GM21447 (cell line): Measurements from ENCODE around the gene XIRP2.

Experiments
- ATAC-seq: cut with Tn5 transposase; IDR thresholded peaks from one replicate; pipeline ENCODE4 v1.9.1; 2021; ENCODE audit not compliant: unreplicated experiment

Gene XIRP2

DNA sequence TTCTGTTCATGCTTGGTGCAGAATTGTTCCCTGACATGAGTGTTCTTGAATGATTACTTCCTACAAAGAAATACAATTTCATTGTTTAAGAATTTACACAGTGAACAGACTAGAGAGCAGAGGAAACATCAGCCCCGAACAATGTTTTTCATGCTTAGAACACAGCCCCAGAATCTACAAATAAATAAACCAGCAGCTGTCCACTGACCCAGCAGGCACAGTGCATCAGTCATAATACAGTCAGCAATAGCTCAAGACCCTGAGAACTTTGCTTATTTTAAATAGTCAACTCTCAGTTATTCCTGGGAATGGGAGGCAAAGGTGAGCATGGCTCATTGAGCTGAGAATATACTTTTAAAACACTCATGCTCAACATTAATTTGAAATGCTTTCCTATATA, 38.4 kb downstream of the XIRP2 start:
- ATAC-seq = no peak

DNA sequence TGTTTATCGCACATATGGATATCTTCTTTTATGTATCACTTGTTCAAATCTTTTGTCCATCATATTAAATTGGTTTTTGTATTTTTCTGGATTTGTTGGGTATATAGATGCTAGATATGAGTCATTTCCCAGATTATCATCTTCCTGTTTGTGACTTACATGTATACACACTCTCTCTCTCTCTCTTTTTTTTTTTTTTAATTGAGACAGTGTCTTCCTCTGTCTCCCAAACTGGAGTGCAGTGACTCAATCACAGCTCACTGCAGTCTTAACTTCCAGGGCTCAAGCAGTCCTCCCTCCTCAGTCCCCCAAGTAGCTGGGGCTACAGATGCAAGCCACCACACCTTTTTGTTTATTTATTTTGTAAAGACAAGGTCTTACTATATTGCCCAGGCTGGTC, 43.8 kb downstream of the XIRP2 start:
- no peak for ATAC-seq

DNA sequence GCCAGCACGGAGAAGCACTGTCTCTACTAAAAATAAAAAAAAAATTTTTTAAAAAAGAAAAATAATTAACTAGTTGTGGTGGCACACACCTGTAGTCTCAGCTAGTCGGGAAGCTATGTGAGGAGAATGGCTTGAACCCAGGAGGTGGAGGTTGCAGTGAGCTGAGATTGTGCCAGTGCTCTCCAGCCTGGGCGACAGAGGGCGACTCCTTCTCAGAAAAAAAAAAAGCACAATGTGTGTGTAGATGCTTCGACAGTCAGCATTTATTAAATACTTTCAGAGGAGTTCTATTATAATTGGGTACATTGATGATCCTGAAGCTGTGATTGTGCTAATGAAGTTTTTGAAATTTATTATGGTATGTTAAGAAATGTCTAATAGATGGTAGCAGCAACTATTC, 46.5 kb downstream of the XIRP2 start:
- no peak for ATAC-seq

DNA sequence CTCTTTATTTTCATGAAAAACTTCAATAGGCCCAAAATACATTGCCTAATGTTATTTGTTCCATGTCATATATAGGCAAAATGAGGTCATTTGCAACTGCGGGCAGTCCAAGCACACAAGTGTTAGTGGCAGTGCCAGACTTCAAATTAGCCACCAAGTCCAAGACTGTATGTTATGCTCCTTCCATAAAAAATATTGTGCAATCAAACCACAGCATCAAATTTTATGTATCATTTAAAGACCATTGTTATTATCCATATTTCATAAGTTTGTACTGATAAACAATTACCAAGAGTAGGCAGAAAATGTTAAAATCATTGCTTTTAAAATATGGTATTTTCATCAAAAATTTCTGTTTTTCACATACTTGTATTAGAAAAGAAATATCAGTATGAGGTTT, 54.1 kb downstream of the XIRP2 start:
- ATAC-seq = no peak

DNA sequence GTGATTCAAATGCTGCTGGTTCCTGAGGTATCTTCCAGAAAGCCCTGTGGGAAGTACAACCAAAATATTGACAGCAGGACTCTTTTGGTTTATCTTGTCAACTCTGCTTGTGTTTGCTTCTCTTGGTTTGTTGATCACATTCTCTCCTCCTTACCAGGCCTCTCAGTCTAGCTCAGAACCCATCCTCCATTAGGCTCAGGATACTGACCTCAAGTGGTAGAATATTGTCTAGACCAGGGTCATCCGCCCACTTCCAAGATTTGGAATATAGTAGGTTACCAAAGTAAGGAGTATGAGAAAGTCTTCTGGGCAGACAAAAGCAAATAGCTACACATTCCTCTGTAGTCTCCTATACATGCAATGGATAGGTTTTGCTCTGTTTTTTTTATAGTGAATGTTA, 56.6 kb downstream of the XIRP2 start:
- no peak for ATAC-seq

DNA sequence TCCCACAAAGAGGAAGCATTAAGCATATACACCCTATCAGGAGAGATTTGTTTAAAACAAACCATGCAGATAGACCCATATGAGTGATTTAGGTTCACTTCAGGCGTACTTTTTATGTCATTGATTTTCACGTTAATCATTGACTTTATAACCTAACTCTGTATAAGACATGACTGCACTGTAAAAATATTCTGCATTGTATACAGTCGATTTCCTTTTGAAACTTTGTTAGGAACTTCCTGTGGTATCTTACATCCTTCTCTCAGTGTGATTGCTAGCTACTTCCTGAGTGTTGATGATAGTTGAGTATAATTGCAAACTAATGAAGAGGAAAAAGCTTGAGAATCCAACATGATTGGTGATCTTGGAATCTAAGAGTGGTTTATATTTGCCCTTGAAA, 69.4 kb downstream of the XIRP2 start:
- no peak for ATAC-seq

DNA sequence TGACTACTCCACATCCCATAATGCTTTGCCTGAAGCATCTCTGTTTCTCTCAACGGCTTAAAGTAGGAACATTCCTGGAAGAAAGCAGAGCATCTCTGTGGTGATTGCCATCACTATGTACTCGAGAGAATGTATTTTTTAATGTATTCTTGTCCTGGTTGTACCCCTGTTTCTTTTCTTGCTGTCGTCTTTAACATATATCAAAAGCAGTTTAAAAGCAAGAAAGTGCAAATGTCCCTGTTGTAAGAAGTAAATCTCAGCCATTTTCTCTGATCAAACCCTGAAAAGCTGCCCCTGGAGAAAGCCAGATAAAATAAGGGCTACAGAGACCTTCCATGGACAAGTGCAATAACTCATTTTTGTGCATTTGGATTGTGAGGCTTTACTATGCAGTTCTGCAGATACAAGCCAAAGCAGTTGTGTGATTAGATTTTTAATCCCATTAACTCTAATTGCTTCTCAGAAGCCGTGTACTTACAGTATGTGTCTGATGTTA, 70.8 kb downstream of the XIRP2 start:
- ATAC-seq = no peak

DNA sequence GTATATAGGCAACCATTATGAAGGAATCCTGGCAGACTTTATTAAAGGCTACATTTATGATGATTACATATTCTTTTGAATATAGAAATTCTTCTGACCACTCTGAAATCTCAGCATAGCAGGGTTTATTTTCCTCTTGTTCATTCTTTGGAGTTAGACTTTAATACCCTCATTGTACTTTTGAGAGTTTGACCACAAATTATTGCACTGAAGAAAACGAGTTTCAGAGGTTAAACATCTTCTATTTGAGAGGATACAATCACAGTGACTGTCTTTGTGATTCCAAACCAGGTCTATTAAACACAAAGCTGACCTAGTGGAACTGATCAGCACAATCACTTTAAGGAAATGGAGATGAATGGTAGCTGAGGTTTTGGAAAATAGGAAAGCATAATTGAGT, 71.3 kb downstream of the XIRP2 start:
- ATAC-seq = no peak

DNA sequence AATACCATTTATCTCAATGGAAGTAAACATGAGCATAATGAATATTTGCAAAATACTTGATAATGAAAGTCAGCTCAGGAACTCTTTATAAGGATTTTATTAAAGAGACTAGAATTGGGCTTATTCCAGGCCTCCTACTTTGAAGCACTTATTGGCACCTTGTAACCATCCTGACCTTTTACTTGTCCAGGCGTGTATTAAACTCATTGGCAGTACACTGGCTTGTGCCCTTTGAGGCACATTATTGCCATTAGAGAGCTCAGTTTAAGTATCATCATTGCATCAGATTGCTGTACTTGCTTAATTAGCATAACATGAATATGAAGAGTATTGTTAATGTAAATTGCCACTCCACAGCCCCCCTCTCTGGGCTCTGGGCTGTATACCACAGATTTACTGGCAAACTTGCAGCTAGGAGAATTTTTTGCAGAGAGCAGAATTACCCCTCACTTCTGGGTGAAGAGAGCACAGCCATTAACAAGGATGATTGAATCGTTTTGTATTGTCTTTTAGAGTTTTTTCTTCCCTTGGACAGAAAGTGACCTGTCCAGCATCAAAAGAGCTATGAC, 72.5 kb downstream of the XIRP2 start:
- no peak for ATAC-seq

DNA sequence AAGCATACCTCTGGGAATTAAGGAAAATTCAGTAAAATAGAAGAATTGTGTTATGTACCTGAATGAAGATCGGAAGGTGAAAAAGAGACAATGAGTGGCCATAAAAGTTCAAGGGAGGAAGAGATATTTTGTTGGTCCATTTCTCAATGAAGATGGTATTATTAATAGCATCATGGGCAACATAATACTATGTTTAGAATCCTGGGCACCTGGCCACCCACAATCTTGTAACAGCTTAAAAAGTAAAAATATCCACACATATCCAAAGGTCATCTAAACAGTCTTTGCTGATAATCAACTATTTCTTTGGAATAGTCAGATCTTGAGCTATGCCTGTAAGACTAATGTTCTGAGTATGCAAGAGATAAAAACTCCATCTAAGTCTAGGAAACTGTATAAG, 73.7 kb downstream of the XIRP2 start:
- ATAC-seq = no peak

DNA sequence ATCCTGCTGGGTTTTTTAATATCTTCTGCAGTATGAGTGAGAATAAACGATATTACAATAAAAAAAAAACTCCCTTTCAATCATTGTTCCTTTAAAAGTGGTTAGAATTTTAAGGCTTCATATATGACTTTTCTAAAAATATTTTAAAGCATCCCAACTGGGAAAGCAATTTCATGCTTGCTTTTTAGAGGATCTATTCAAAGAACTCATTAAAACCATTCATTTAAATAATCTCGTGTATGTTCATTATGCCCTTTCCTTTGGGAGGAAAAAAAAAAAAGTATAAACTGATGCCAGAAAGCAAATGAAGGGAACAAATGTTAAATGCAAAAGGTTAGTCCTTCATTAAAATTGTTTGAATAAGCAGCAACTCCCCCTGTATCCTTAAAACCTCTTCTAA, 81.2 kb downstream of the XIRP2 start:
- no peak for ATAC-seq

DNA sequence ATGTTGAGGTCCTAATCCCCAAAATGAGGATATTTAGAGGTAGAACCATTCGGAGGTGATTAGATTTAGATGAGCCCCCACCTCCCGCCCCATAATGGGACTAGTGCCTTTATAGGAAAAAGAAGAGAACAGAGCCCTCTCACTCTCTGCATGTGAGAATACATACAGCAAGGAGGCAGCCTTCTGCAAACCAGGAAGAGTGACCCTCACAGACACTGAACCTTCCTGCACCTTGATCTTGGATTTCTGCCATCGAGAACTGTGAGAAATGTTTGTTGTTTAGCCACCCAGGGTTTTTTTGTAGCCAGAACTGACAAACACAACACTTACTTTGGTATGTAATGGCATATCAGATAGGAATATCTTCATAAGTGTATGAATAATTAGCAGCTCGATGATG, 83.7 kb downstream of the XIRP2 start:
- ATAC-seq = no peak

DNA sequence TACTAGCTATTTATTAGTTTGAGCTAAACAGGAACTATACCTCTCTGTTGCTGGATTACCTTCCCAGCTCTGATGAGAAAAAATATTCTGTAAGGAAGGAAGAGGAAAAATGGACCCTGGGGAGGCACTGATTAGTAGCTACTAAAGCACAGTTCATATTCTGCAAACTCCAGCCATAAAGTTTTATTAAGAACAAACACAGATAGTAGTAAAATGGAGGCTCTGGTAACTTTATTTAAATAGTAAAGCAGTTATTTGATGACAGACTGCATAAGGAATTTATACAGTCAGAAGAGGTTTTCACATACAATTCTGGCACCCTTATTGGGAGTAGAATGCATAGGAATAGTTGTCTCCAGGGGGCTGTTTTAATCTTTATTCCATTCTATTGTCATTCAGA, 84.1 kb downstream of the XIRP2 start:
- no peak for ATAC-seq

DNA sequence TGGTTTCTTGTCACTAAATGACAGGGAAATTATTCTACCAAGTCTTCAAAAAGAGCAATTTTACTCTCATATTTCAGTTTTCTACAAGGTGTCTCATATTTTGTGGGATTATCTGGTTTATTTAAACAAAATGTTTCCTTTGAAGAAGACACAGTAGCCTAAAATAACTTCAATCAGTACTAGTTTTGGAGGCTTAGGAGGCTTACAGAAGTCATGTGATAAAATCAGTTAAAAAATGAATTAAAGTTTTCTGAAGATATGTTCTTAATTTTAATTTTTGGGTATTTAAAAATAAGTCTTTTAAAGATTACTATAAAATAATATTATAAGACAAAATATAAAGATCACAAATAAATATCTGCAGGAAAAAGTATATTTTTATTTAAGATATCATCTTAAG, 95.9 kb downstream of the XIRP2 start:
- ATAC-seq = no peak

DNA sequence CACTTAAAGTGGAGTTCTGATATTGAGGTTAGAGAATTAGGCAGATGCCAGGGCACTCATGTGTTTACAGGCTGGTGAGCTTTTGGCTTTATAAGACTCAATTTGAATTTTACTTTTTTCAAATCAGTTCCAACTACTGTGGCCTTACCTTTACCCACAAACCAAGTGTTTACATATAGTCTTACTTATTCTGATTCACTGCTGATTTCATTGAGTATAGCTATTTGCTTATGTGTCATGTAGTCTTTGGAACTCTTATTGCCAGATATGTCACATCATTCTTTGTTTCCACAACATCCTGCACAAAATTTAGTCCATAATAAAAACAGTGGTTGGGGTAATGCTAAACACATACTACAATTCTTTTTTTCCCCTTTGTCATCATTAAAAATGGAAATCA, 96.5 kb downstream of the XIRP2 start:
- no peak for ATAC-seq

DNA sequence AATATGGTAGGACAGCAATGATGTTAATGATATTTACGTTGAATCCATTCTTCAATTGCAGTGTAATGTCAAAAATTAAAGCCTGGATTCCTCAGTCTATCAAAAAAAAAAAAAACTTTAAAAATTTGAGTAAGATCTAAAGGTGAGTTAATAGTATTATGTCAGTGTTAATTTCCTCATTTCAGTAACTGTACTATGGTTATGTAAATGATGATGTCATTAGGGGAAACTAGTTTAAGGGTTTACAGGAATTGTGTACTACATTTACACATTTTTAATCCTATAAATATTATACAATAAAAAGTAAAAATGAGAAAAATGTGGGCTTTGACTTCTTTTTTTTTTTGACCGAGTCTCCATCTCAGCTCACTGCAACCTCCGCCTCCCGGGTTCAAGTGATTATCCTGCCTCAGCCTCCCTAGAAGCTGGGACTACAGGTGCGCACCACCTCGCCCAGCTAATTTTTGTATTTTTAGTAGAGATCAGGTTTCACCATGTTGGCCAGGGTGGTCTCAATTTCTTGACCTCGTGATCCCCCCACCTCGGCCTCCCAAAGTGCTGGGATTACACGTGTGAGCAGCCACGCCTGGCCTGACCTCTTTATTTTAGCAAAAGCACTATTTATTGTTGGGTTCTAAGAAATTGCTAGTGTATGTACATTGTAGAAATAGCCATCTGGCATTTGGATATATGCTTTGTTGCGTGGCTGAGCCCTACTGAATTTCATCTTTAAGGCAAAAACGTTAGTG, 106.5 kb downstream of the XIRP2 start:
- ATAC-seq = no peak

DNA sequence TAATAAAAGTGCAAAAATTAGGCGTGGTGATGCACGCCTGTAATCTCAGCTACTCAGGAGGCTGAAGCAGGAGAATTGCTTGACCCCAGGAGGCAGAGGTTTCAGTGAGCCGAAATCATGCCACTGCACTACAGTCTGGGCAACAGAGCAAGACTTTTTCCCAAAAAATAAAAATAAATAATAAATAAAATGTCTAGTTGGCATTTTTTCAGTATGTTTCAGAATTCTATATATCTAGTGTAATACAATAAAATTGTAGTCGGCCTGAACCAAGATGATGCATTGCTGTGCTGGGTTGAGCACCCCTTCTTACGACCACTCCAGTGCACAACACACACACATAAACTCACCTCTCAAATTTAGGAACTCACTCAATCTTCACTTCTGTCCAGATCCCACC, 108.2 kb downstream of the XIRP2 start:
- ATAC-seq = no peak

DNA sequence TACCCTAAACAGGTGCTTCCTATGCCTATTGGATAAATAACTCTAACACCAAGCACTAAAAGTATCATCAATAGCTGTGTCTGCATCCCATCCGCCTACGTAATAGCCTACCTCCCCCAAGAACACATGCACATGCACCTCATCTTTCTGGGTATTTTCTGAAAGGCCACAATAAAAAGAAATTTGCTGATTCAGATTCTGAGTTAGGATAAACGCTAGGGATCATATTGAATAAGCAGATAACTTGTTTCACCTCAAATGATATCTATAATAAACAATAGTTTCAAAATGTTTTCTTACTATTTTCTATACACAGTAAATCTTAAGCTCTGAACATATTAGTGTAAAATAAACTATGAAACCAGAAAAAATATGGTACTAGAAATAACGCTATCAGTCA, 112.9 kb downstream of the XIRP2 start:
- no peak for ATAC-seq

DNA sequence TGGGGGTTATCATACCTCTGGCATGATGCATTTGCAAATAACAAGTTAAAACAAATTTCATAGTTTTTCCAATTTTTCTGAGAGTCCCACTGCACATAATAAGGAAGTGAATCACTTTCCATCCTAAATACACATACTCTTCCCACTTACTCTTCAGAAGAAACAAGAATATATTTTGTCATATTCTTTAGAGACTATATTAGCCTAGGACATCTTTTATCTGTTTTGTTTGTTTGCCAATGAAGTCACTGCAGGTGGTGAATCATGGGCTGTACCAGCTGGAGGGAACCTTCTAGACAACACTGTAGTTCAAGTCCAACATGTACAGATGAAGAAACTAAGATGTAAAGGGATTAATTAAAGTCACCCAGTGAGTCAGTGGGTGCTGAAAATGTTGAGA, 116.8 kb downstream of the XIRP2 start:
- no peak for ATAC-seq

DNA sequence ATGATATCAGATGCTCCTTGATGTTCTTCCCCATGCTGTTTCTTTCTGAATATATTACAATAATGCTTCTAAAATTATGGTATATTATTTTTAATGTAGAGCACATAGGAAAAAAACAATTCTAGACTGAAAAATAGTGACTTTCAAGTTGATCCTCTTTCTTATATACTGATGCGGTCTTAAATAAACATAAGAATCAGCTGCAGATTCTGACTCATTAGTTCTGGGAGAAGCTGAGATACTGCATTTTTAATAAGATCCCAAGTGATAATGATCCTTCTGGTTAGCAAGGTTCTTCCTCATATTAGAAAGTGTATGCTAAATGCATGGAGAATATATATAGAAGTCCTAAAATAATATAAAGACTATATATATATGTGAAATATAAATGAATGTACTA, 124.9 kb downstream of the XIRP2 start:
- no peak for ATAC-seq

DNA sequence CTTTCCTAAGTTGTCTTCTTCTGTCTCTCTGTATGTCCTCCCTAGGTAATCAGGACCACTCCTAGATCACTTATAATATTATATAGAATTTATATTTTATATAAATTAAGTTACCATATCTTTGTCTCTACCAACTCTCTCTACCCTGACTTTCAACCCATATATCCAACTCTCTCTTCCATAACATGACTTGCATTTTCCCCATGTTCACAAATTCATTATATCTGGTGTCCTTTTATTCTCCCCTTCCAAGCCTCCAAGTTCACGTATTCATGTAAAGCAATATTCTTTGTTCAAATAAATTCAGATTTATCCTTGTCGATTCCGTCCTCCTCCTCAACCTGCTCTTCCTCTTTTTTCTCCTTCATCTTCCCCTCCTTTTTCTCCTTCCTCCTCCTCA, 127.5 kb downstream of the XIRP2 start:
- ATAC-seq = no peak

DNA sequence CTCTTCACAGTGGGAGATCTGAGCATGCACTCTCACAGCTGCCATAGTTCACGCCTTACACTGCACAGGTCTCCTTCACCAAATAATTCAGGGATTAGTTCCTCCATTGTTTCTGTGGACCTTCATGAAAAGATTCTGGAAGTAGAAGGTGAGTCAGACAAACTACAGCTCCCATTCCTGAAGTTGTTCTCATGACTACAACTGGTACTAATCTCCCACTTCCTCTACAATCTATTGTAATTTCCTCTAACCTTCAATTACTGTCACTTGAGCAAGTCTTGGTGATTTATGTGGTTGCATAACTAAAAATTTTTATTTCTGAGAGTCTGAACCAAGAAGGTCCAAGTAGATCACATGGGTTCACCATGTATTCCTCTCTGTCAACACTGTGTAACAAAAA, 128.7 kb downstream of the XIRP2 start:
- no peak for ATAC-seq

DNA sequence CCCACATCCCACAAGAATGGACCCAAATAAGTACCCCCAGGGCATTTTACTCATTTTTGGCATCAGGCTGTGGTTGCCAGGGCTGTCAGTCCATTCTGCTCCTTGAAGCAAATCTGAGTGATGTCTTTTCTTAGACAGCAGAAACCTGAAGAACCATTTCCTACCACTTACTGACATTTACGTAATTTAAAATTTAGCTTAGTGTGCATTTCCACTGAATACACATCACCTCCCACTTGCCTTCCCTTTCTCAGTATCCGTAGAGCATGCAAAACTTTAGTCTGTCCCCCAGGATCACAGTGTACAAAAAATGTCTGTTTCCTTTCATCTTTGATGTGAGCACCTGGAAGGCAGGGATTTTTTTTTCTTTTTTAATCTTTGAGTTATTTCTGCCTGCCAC, 130.3 kb downstream of the XIRP2 start:
- ATAC-seq = no peak
